GM23338 (cell line): ENCODE results near the gene HDAC10.

ENCODE experiments used
- CTCF ChIP-seq, 2 experiments: fragments of 200-600 bp in 1 of 2; sonication (generic) in 1 of 2; conservative IDR thresholded peaks; 2 replicates each; pipeline versions ENCODE4 v1.5.1 to v1.6.1; 2016 to 2017; ENCODE audit warnings: antibody characterized with exemption in 2 of 2, low read depth in 2 of 2, mild to moderate bottlenecking in 2 of 2, moderate library complexity in 1 of 2
- EZH2phosphoT487 ChIP-seq: fragments of 200-600 bp; sonication (generic); IDR thresholded peaks from one replicate; pipeline ENCODE4 v1.8.1; 2018; ENCODE audit warnings: antibody characterized with exemption; ENCODE audit not compliant: unreplicated experiment

DNA sequence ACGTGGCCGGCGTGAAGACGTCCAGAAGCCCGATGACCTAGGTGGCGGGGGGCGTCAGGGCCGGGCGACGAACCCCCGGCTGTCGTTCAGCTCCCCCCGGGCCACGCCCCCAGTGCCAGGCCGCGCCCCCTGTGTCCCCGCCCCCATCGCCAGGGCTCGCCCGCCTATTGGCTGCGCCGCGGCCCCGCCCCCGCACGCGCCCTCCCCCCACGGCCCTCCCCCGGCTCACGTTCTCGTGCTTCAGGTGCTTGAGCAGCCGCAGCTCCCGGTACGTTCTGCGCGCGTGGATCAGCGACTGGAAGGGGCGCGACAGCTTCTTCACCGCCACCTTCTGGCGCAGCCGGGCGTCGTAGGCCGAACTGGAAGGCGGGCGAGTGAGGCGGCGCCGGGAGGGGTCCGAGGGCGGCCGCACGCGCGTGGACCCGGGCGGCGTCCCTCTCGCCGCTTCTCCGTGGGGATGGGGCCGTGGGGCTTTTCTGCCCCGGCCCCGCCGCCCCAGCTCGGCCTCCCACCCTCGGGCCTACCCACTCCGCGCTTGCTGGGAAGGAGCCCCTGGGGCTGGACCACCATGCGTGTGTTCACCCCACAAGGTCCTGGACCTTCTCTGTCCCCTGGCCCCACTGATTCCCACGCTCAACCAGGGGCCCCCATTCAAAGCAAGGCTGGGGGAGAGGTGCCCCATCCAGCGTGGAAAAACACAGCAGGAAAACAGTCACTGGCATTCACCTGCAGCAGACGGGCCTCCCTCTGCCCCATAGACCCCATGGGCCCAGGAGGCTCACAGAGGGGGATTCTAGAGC, 16.7 kb upstream of the HDAC10 start:
- TF ChIP-seq CTCF (conservative IDR thresholded peaks at IDR 0.05; ENCODE audit: low read depth in 2 of 2) (0 out of 4 replicates have a peak, but pooled peaks have one; percentile 9 to 14), EZH2phosphoT487 (no peak)
